HG03558 (cell line): ENCODE measurements around the gene CRX.
"Not testable (repeated sequence)": the region's sequence is repeated elsewhere in the genome, so short reads cannot be mapped to it uniquely, and the experiment has no call there.

ENCODE experiments used
- ATAC-seq: cut with Tn5 transposase; IDR thresholded peaks from one replicate; pipeline ENCODE4 v1.9.1; 2021; ENCODE audit warnings: moderate number of reproducible peaks; ENCODE audit not compliant: unreplicated experiment; ENCODE audit errors: extremely low read depth

CRX gene

GRCh38 chr19:47803148-47803547 lies 18.6 kb upstream of the CRX start:
- not testable (repeated sequence) for ATAC-seq

GRCh38 chr19:47803671-47804070 lies 18.1 kb upstream of the CRX start:
- ATAC-seq: not testable (repeated sequence)

- ATAC-seq: not testable (repeated sequence)
Measured at GRCh38 chr19:47804451-47804850, 17.3 kb upstream of the CRX start, which contains the start of gene TPRX1. Gene TPRX1, minus strand, starts transcription at chr19:47804551. Its CDS starts 12 bp downstream, at chr19:47804539.

- ATAC-seq: no peak
Measured at GRCh38 chr19:47805313-47805712, 16.4 kb upstream of the CRX start.

GRCh38 chr19:47806435-47806834 lies 15.3 kb upstream of the CRX start:
- no peak for ATAC-seq

- ATAC-seq: no peak
Measured at GRCh38 chr19:47813304-47813994, 8.3 kb upstream of the CRX start.

GRCh38 chr19:47813995-47814328 lies 7.8 kb upstream of the CRX start:
- no peak for ATAC-seq

- ATAC-seq: not testable (repeated sequence)
Measured at GRCh38 chr19:47816270-47816669, 5.5 kb upstream of the CRX start.

GRCh38 chr19:47818221-47818620 lies 3.5 kb upstream of the CRX start:
- ATAC-seq: not testable (repeated sequence)

GRCh38 chr19:47819858-47820257 lies 1.9 kb upstream of the CRX start:
- no peak for ATAC-seq

GRCh38 chr19:47820410-47820809 lies 1.3 kb upstream of the CRX start:
- no peak for ATAC-seq

- ATAC-seq: no peak
Measured at GRCh38 chr19:47824396-47824795, 2.7 kb downstream of the CRX start.

GRCh38 chr19:47826800-47827199 lies 5.1 kb downstream of the CRX start:
- no peak for ATAC-seq

- no peak for ATAC-seq
Measured at GRCh38 chr19:47832723-47833122, 11.0 kb downstream of the CRX start.

- no peak for ATAC-seq
Measured at GRCh38 chr19:47836038-47836437, 14.3 kb downstream of the CRX start.

GRCh38 chr19:47839411-47839810 lies 17.7 kb downstream of the CRX start:
- ATAC-seq: no peak

GRCh38 chr19:47839913-47840312 lies 18.2 kb downstream of the CRX start:
- no peak for ATAC-seq

- no peak for ATAC-seq
Measured at GRCh38 chr19:47842941-47843340, 21.2 kb downstream of the CRX start.

GRCh38 chr19:47848425-47848822 lies 26.7 kb downstream of the CRX start:
- no peak for ATAC-seq

GRCh38 chr19:47848823-47849473 lies 27.2 kb downstream of the CRX start:
- ATAC-seq: no peak

- no peak for ATAC-seq
Measured at GRCh38 chr19:47853003-47853402, 31.3 kb downstream of the CRX start.

GRCh38 chr19:47854459-47854858 lies 32.7 kb downstream of the CRX start:
- no peak for ATAC-seq
